ENCODE results near the gene ATXN7L1.

The ATXN7L1 gene

GRCh38 chr7:105800849-105801534 is 75.4 kb downstream of the ATXN7L1 start:
- no peak for TF ChIP-seq EZH2 (optimal IDR thresholded peaks at IDR 0.05; ENCODE audit: low read depth, low read length)
- no peak for TF ChIP-seq EZH2phosphoT487 (IDR thresholded peaks at IDR 0.05; ENCODE audit: low read length)
- TF ChIP-seq CTCF (IDR thresholded peaks at IDR 0.05; ENCODE audit: low read length), result no peak
- no peak overlapping the region for H2AFZ ChIP-seq (ENCODE audit: low read length)
- H3K4me1 ChIP-seq (ENCODE audit: low read length), result no peaks in the 10 kb centered on the region
- no peak for DNase-seq
- no peak overlapping the region for H3K4me3 ChIP-seq (ENCODE audit: low read length)
- no peaks in the 10 kb centered on the region for H3K36me3 ChIP-seq (replicated peaks; ENCODE audit: insufficient read depth, low read length)
- no peak overlapping the region for H3K27ac ChIP-seq (ENCODE audit: low read length)
- no peak overlapping the region for H3K9ac ChIP-seq (ENCODE audit: low read length)
- no peaks in the 10 kb centered on the region for H4K20me1 ChIP-seq (ENCODE audit: insufficient read depth, low read length)
- no peaks in the 10 kb centered on the region for H3K9me2 ChIP-seq (replicated peaks; ENCODE audit: insufficient read depth, low read length)
- H3K4me2 ChIP-seq (ENCODE audit: low read depth, low read length), result no peak overlapping the region
- no peaks in the 10 kb centered on the region for H3K27me3 ChIP-seq (replicated peaks; ENCODE audit: insufficient read depth, low read length)
- H3K79me2 ChIP-seq (ENCODE audit: low read length), result no peaks in the 10 kb centered on the region
- H3K9me3 ChIP-seq (replicated peaks; ENCODE audit: insufficient read depth, low read length), result no peaks in the 10 kb centered on the region
- H3F3A ChIP-seq (ENCODE audit: insufficient read depth, low read length), result no peaks in the 10 kb centered on the region

- no peak for TF ChIP-seq CTCF (IDR thresholded peaks at IDR 0.05; ENCODE audit: low read length)
- TF ChIP-seq EZH2phosphoT487 (IDR thresholded peaks at IDR 0.05; ENCODE audit: low read length), result no peak
- TF ChIP-seq EZH2 (optimal IDR thresholded peaks at IDR 0.05; ENCODE audit: low read depth, low read length), result no peak
- Histone ChIP-seq H3K9me2 (replicated peaks; ENCODE audit: insufficient read depth, low read length) (no peaks in the 10 kb centered on the region), H3K79me2 (ENCODE audit: low read length) (no peaks in the 10 kb centered on the region), H3K36me3 (replicated peaks; ENCODE audit: insufficient read depth, low read length) (no peaks in the 10 kb centered on the region), H3F3A (ENCODE audit: insufficient read depth, low read length) (no peaks in the 10 kb centered on the region), H3K27me3 (replicated peaks; ENCODE audit: insufficient read depth, low read length) (no peaks in the 10 kb centered on the region), H3K4me3 (ENCODE audit: low read length) (no peak overlapping the region), H3K9ac (ENCODE audit: low read length) (no peak overlapping the region), H4K20me1 (ENCODE audit: insufficient read depth, low read length) (no peaks in the 10 kb centered on the region), H2AFZ (ENCODE audit: low read length) (no peak overlapping the region), H3K4me2 (ENCODE audit: low read depth, low read length) (no peak overlapping the region), H3K9me3 (replicated peaks; ENCODE audit: insufficient read depth, low read length) (no peaks in the 10 kb centered on the region), H3K4me1 (ENCODE audit: low read length) (no peaks in the 10 kb centered on the region), H3K27ac (ENCODE audit: low read length) (no peak overlapping the region)
- no peak for DNase-seq
Measured at GRCh38 chr7:105800442-105800841, 76.0 kb downstream of the ATXN7L1 start.

GRCh38 chr7:105799677-105800076 is 76.7 kb downstream of the ATXN7L1 start:
- H3K9me2 ChIP-seq (replicated peaks; ENCODE audit: insufficient read depth, low read length), result no peaks in the 10 kb centered on the region
- no peaks in the 10 kb centered on the region for H4K20me1 ChIP-seq (ENCODE audit: insufficient read depth, low read length)
- no peaks in the 10 kb centered on the region for H3K9me3 ChIP-seq (replicated peaks; ENCODE audit: insufficient read depth, low read length)
- no peaks in the 10 kb centered on the region for H3K4me1 ChIP-seq (ENCODE audit: low read length)
- no peak overlapping the region for H3K4me3 ChIP-seq (ENCODE audit: low read length)
- H3K79me2 ChIP-seq (ENCODE audit: low read length), result no peaks in the 10 kb centered on the region
- H3K27ac ChIP-seq (ENCODE audit: low read length), result no peak overlapping the region
- H3K36me3 ChIP-seq (replicated peaks; ENCODE audit: insufficient read depth, low read length), result no peaks in the 10 kb centered on the region
- DNase-seq, result no peak
- TF ChIP-seq EZH2 (optimal IDR thresholded peaks at IDR 0.05; ENCODE audit: low read depth, low read length), result no peak
- TF ChIP-seq CTCF (IDR thresholded peaks at IDR 0.05; ENCODE audit: low read length), result no peak
- no peak for TF ChIP-seq EZH2phosphoT487 (IDR thresholded peaks at IDR 0.05; ENCODE audit: low read length)
- H2AFZ ChIP-seq (ENCODE audit: low read length), result no peak overlapping the region
- no peaks in the 10 kb centered on the region for H3K27me3 ChIP-seq (replicated peaks; ENCODE audit: insufficient read depth, low read length)
- H3K4me2 ChIP-seq (ENCODE audit: low read depth, low read length), result no peak overlapping the region
- H3F3A ChIP-seq (ENCODE audit: insufficient read depth, low read length), result no peaks in the 10 kb centered on the region
- no peak overlapping the region for H3K9ac ChIP-seq (ENCODE audit: low read length)

Data from MM.1S (cell line).